Measurements from ENCODE around the gene OSBPL5. TPM values are rescaled to one million over a fixed set of nuclear protein-coding genes. Genes with fewer than 3 reads are reported as not detected.

The OSBPL5 gene
- total RNA-seq, 1 donor from 2014 or later, result 3.6 TPM

DNA sequence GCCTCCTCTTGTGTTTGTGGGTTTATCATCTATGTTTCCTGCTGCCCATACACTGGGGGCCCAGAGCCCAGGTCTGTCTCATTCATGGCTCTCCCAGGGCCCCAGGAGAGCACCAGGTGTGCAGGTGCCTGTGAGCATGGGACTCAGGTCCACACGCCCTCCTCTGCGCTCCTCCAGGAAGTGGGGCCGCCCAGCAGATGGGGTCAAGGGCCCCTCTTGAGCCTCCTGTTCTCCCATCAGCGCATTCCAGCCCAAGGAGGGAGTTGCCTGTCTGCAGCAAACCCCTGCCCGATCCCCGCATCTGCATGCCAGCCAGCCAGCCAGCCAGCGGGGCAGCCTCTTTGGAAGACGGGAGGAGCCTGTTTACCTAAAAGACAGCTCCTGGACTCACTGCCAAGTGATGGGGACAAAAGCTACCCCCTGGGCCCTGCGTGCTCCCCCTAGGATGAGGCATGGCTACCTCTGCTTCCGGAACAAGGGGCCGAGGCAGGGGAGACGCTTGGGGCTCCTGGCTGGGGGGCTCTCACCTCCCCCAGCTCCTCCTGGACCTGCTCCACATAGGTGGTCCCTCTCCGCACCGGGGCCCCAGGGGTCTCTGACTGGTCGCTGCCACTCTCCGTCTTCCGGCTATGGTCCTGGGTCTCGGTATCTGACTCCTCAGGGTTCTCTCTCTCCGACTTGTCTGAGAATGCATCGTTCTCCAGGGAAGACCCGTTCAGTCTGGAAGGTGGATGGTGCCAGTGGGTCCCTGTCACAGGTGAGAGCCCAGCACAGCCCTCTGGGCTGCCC, 58.2 kb downstream of the OSBPL5 start:
- ATAC-seq, result no peak
- DNase-seq (ENCODE audit: low spot score), result peak; percentile 37

DNA sequence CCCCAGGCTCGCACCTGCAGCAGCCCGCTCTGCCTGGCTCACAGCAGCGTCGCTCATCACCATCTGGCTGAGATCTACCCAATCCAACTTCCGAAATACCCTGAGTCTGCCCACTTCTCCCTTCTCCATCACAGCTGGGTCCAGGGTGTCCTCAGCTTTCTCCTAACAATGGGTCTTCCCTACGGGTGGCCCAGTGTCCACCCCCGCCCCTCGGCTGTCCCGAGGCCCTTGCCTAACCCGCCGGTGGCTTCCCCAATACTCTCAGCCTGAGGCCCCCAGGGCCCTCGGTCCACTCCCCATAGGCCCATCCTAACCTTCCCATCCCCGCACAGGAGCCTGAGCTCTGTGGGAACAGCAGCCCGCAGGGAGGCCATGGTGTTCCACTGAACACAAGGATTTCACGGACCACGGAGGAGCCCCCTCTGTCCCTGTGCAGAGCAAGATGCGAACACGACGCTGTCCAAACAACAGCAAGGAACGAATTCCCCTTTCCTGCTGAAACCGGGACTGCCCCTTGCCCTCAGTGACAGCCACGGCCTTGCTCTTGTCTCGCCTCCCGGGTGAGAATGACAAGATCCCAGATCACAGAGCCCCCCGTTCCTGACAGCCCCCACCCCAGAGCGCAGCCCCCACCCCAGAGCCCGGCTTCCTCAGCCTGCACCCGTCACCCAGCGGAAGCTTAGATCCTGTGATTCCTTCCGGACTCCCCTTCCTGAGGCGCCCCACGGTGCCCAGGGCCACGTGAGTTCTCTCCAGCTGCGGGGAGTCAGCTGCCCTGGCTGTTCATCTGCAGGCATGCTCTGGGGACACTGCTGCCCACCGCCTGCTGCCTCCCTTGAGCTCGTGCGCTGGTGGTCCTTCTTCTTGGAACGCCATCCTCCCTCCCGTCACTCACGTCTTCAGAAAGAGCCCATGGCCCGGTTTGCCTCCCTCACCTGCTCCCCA, 59.0 kb downstream of the OSBPL5 start:
- DNase-seq (ENCODE audit: low spot score) (peak; percentile 39), ATAC-seq (no peak)

DNA sequence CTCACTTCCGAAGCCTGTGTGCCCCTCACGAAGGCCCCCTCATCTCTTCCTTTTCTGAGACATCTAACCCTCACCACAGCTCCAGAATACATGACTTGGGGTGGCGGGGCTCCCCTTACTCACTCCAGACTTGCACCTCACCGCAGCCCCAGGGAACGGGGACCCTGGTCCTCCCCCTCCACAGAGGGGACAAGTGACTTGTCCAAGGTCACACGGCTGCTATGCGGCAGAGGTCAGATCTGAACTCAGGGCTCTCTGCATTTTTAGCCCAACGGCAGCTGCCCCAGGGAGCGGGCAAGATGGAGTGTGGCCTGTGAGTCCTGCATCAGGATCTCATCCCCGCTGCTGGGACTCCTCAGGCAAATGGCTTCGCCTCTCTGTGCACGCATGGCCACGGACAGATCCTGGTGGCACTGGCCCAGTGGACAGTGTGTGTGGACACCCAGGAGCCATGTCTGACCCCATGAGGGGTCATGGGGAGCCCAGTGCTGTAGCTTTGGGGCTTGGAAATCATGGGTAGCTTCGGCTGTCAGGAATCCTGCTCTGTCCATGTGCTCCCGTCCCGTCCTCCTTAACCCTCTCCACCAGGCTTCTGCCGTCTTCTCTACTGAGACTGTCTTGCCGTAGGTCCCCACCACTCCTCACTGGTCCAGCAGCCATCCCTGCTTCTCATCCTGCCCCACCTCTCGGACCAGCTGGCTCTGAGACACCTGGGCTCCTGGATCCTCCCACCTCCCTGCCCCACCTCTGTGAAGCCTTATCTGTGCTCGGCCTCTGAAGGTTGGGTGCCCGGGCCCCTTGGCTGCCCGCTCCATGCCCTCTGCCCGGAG, 59.9 kb downstream of the OSBPL5 start:
- DNase-seq (ENCODE audit: low spot score), result no peak
- ATAC-seq, result no peak

DNA sequence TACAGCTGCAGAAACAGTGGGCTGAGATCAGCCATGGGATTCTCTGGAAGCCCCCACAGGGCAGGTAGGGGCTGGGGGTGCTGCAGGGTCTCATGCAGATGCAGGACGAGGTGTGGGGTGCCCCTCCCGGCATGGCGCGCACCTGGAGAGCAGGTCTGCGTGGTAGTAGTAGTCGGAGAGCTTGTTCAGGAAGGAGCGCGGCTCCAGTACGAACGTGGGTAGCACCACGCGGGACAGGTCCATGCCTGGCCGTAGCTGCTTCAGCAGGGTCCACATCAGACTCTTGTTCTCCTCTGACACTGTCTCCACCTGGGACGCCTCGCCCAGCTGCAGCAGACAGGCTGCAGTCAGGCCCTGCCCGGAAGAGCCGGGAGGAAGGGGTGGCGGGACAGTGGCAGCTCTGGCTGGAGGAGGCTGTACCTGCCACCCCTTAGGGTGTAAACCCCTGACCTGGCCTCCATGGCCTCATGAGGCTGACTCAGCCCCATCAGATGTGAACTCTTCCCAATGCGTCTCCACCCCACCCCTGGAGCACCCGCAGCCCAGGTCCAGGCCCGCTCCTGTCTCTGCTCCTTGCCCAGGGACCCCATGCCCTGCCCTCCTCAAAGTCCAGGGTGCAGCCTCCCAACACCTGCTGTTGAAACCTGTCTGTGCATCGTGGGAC, 60.9 kb downstream of the OSBPL5 start:
- DNase-seq (ENCODE audit: low spot score) (peak; percentile 41), ATAC-seq (no peak)

DNA sequence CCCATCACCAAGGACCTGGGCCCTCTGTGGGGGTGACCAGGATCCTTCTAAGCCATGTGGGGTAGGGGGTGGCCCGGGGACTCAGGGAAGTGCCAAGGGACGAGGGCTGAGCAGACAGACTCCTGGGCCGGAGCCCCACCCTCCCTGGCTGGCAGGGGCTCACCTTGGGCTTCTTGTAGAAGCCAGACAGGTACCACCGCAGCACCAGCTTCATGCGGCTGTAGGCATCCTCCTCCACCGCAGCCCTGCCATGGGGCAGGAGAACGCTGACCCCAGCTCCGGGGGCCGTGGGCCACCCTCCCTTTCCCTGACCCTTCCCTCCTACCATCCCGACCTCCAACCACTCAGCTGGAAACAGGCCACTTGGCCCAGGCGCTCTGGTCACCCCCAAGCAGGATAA, 62.0 kb downstream of the OSBPL5 start:
- DNase-seq (ENCODE audit: low spot score), result peak; percentile 44
- ATAC-seq, result no peak

DNA sequence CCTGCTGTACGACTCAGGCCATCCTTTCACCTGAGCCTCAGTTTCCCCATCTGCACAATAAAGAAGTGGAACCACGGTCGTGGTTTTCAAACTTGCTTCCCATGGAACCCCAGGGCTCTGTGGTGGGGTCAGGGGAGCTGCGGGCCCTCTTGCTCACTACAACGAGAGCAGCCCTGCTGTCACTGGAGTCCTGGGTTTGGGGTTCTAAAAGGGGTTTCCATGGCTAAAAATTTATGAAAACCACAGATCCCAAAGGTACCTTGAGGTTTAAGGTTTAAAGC, 62.5 kb downstream of the OSBPL5 start:
- no peak for ATAC-seq
- DNase-seq (ENCODE audit: low spot score), result no peak

DNA sequence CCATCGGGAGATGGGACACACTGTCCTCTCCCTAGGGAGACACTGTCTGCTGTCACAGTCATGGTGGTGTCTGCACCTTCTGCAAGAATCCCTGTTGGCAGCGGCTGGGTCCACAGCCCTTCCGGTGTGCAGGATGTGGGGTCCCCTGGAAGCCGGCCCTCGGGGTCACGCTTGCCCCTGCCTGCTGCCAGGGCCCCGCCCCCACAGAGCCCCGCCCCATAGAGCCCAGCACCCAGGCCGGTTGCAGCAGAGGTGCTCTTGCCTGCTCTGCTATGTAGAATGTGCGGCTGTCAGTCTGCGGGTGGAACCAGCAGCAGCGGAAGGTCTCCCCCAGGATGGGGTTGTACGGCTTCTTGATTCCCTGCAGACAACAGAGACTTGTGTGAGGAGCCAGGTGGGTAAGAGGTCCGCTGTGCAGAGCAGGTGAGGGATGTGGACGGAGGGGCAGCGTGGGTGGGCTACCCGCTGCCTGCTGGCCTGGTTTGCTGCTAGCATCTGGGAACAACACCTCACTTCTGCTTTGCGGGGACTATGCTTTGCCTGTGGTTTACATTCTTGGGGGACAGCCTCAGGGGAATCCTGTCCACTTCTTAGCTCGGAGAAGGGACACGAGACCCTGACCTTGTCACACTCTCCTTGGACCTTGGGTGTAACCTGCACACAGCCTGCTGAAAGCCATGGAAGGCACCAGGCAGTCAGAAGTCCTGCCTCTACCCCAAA, 63.0 kb downstream of the OSBPL5 start:
- ATAC-seq, result no peak

DNA sequence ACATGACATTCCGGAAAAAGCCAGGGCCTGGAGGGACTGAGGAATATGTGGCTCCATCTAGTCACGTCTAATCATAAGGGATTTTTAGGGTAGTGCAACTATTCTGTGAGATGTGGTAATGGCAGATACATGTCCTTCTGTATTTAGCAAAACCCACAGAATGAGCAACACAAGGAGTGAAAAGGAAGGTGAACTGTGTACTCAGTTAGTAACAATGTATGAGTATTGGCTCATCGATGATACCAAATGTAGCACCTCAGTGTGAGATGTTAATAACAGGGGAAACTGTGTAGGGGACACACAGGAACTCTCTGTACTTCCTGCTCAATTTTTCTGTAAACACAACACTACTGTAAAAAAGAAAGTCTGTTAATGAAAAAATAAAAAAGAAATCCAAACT, 65.9 kb downstream of the OSBPL5 start:
- ATAC-seq (no peak), DNase-seq (ENCODE audit: low spot score) (no peak)

More for the DNA sequence above, 63.0 kb downstream of the OSBPL5 start:
- DNase-seq (ENCODE audit: low spot score), result no peak

DNA sequence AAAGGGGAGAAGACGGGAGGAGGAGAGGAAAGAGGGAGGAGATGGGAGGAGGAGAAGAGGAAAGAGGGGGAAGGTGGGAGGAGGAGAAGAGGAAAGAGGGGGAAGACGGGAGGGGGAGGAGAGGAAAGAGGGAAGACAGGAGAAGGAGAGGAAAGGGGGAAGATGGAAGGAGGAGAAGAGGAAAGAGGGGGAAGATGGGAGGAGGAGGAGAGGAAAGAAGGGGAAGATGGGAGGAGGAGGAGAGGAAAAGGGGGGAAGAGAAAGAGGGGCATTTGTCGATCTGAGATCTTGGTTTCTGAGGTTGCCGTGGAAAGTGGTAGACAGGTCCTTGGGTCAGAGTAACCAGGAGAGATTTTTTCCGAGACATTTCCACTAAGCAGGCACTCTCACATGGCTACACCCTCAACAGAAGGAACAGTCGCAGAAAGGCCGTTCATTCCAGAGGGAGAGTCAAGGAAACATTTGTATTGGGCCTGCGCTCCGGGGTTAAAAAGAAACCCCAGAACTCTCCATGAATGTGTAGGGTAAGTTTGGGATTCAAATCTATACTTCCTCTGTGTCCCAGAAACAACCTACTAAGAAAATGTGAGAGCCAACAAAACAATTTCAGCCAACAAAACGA, 68.1 kb downstream of the OSBPL5 start:
- DNase-seq (ENCODE audit: low spot score) (peak; percentile 7), ATAC-seq (no peak)

DNA sequence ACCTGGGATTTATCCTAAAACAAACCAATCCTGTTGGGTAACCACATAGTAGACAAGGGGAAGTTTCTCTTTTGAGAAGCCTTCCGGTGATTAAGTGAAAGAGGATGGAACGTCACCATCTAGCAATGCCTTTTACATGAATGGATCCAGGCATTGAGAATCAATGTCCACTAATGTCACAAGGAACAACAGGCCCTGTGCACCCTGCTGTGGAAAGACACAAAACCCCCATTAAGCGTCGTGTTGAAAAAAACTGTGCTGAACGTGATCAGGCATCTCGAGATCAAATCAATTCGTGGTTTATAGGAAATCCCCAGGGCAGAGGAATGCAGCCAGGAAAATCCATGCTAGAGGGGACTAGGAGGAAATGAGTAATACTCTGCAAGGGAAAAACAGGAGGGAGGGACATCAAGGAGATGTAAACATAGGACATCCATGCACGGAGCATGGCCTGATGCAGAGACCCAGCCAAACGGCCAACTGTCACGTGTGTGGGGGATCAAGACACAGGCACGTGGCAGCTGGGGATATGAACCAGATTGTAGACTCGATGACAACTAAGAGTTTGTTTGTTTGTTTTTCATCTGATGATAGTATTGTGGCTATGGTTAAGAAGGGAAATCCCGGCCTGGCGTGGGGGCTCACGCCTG, 69.3 kb downstream of the OSBPL5 start:
- no peak for ATAC-seq
- no peak for DNase-seq (ENCODE audit: low spot score)

DNA sequence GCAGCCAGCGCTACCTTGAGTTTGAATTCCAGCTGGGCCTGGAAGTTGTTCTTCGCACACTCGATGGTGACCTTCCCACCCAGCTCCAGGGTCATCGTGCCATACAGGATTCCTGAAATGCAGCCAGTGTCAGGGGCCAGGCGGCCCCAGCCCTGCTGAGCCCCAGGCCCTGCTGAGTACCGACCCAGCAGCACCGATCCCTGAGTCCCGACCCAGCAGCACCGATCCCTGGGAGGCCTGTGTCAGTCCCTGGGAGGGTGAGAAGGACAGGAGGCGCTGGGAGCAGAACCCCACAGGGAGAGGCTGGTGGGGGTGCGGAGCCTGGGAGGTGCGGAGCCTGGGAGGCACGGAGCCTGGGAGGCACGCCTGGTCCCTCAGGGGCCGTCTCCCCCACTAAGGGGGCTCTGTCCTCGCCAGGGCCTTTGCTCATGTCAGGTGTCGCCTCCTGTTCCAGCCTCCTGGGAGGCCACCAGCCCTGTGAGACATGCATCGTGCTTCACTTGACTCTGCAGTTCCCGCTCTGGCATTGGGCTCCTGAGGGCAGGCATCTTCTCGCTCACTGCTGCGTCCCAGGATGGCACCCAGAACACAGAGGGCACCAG, 70.8 kb downstream of the OSBPL5 start:
- no peak for ATAC-seq
- DNase-seq (ENCODE audit: low spot score), result no peak

DNA sequence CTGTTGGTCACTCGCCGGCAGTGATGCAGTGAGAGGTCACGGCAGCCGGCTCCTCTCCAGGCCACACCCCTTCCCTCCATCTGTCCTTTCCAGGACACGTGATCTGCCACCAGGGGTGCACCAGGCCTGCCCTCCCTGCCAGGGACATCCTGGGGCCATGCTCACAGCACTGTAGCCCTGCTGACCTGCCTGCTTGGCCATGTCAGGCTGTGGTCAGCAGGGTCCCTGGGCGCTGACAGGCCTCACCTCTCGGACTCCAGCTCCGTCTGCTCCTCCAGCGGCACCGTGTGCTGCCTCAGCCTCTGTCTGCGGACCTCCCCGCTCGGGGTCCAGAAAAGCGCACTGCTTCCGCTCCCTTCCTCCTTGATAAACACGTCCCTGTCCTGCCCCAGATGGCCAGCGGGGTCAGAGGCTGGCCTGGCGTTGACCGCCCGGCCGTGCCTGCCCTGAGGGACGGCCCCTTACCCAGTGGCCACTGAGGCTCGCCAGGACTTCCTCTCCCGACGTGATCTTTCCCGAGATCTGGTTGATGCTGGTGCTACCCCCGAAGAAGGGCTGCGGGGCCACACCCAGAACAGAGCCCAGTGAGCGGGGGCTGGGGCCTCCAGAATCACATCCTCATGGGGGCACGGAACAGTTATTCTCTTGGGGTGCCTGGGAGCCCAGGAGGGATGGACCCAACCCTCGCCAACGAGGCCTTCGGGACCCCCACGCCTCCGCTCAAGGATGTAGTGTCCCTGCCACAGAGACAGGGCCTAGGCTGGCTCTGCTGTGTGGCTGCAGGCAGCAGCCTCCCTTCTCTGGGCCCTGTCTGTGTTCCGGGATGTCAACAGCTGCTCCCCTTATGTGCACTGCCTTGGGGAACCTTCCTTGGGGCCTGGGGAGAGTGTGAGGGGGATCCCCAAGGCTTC, 71.6 kb downstream of the OSBPL5 start:
- DNase-seq (ENCODE audit: low spot score), result no peak

DNA sequence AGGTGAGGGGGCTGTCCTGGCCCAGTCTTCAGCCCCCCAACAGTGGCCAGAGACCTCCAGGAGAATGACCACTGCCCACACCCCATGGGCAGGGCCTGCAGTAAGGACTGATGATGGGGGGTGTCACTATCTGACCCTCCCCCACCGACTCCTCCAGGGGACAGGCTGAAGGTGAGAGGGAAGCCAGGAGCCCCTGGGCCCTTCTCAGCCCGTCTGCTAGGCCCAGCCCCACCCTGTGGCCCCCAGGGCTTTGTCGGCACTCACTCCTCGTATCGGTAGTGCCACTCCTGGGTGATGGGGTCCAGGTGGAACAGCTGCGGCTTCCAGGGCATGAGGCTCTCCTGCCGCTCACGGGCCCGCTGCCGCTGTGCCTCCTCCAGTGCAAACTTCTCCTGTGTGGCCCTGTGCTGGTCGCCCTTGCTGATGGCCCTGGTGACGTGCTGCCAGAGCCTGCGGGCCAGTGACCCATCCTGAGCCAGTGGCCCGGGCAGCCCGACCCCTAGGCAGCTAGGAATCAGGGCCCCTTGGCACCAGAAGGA, 72.4 kb downstream of the OSBPL5 start:
- ATAC-seq (no peak), DNase-seq (ENCODE audit: low spot score) (no peak)

More for the DNA sequence above, 71.6 kb downstream of the OSBPL5 start:
- ATAC-seq, result no peak

DNA sequence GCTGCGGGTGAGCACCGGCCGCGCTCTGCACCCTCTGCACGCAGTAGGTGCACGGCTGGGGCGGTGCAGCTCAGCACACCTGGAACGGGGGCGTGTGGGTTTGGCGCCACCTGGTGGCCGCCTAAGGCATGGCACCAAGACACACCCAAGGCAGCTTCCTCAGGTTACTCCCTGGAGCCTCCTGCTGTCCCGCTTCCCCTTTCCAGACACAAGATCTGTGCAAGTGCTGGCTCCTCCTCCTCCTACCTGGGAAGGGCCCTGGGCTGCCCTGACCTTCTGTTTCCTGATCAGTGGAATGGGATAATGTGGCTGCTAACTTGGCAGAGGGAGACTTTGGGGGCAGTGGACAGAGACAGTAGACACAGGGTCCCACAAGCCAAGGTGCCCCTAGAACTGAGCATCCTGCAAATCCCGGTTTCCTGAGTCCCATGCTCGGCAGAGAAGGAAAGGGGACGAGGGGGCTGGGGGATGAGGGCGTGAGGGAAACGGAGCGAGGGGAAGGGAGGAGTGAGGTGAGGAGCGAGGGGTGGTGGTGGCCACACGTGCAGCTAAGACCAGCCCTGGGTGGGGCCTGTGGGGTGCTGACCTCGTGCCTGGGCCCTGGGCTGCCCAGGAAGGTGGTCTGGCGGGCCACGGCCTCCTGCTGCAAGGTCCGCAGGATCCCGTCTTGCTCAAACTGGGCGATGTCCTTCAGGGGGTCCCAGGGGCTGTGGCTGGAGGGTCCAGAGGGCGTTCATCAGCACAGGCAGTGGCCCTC, 73.1 kb downstream of the OSBPL5 start:
- peak; percentile 95 for ATAC-seq

DNA sequence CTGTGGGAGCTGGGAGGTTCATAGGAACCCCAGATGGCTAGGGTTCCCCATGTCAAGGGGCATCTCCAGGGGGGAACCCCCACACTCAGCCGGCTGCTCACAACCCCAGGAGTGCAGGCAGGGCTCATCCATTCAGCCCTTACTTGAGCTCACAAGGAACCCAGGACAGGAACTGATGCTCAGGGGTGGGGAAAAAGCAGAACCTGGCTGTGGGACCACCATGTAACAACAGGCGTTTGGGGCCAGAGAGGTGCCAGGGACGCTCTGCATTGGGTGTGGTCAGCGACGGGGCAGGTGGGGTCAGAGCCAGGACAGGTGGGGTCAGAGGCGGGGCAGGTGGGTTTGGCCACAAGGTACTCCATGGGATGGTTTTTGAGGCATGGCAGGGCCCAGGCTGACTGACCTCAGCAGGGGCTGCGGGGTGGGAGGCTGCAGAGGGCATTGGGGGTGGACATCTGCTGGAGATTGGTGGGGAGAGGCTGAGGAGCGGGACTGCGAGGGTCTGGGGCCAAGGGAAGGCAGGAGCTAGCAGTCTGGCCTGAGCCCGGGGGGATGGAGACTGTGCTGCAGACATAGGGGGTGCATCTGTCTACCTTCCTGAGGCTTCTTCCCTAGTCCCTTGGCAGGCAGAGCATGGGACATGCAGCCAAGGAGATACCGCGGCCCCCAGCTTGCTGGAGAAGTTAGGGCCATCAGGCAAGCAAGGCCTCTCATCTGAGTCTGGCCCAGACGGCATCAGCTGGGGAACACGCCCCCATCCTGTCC, 73.8 kb downstream of the OSBPL5 start:
- peak; percentile 44 for DNase-seq (ENCODE audit: low spot score)

More for the DNA sequence above, 73.1 kb downstream of the OSBPL5 start:
- peak; percentile 79 for DNase-seq (ENCODE audit: low spot score)

More for the DNA sequence above, 73.8 kb downstream of the OSBPL5 start:
- no peak for ATAC-seq
